ENCODE measurements around the gene RRH. TPM values are rescaled to one million over a fixed set of nuclear protein-coding genes. Genes with fewer than 3 reads are reported as not detected.

The RRH gene
- polyA plus RNA-seq, 3 donors, result 0.43 to 0.65 (median 0.52) TPM

GRCh38 chr4:109879636-109880314, 52.0 kb downstream of the RRH start:
- no peak for DNase-seq (ENCODE audit: low read depth in 3 of 3, low spot score in 2 of 3)

- no peak for DNase-seq (ENCODE audit: low read depth in 3 of 3, low spot score in 2 of 3)
Observed at GRCh38 chr4:109886303-109886702, 58.5 kb downstream of the RRH start.

- no peak for DNase-seq (ENCODE audit: low read depth in 3 of 3, low spot score in 2 of 3)
Observed at GRCh38 chr4:109887071-109887470, 59.3 kb downstream of the RRH start.

- DNase-seq (ENCODE audit: low read depth in 3 of 3, low spot score in 2 of 3), result no peak
Observed at GRCh38 chr4:109890076-109890475, 62.3 kb downstream of the RRH start.

Other genes starting within 250 kb of the RRH start
- 10 to 100 TPM; 41.8 to 43.8 (median 43.1) TPM for gene CASP6, start 124.5 kb upstream of the RRH start, polyA plus RNA-seq (ENCODE audit: insufficient read length in 3 of 3)
- gene PLA2G12A, start 97.9 kb upstream of the RRH start, polyA plus RNA-seq (ENCODE audit: insufficient read length in 3 of 3), result 10 to 100 TPM; 29.3 to 32.5 (median 31.0) TPM
- gene CFI, start 26.0 kb upstream of the RRH start, polyA plus RNA-seq (ENCODE audit: insufficient read length in 3 of 3), result 10 to 100 TPM; 76.2 to 92.6 (median 84.7) TPM
- gene GAR1, start 12.2 kb upstream of the RRH start, polyA plus RNA-seq (ENCODE audit: insufficient read length in 3 of 3), result 10 to 100 TPM; 44.1 to 44.9 (median 44.9) TPM
- under 1 TPM; 0.37 to 0.51 (median 0.45) TPM for gene LRIT3, start 20.1 kb downstream of the RRH start, polyA plus RNA-seq (ENCODE audit: insufficient read length in 3 of 3)
- gene EGF, start 84.9 kb downstream of the RRH start, polyA plus RNA-seq (ENCODE audit: insufficient read length in 3 of 3), result 1 to 10 TPM; 3.0 to 3.9 (median 3.8) TPM

All from right renal cortex interstitium (tissue), 3 donors.